PFSK-1 (cell line): Measurements from ENCODE around the gene ARHGEF12.

Experiments used
- FOXP2 ChIP-seq: optimal IDR thresholded peaks from 2 replicates; pipeline ENCODE3; 2011; ENCODE audit warnings: borderline replicate concordance, control low read depth, inconsistent platforms; ENCODE audit not compliant: insufficient read depth; ENCODE audit errors: extremely low read length, extremely low read depth
- POLR2AphosphoS5 ChIP-seq: IDR thresholded peaks from 2 replicates; pipeline ENCODE4 v1.6.1; 2012; ENCODE audit warnings: low read depth, mild to moderate bottlenecking, control low read depth, low read length, moderate library complexity
- REST ChIP-seq, 2 experiments: IDR thresholded peaks; 2 replicates each; pipeline versions ENCODE4 v1.6.1 to v1.8.0; 2011 to 2012; ENCODE audit warnings: low read depth in 2 of 2, low read length in 2 of 2, control low read depth in 1 of 2, inconsistent platforms in 1 of 2, mild to moderate bottlenecking in 1 of 2, moderate library complexity in 1 of 2; ENCODE audit not compliant: insufficient read depth in 1 of 2
- SIN3A ChIP-seq: IDR thresholded peaks from 2 replicates; pipeline ENCODE4 v1.6.1; 2012; ENCODE audit warnings: mild to moderate bottlenecking, low read length, moderate library complexity, borderline replicate concordance; ENCODE audit not compliant: insufficient read depth
- TAF1 ChIP-seq: IDR thresholded peaks from 2 replicates; pipeline ENCODE4 v1.6.1; 2012; ENCODE audit warnings: low read length, control low read depth, borderline replicate concordance; ENCODE audit not compliant: insufficient read depth

The ARHGEF12 gene

GRCh38 chr11:120525261-120526171, 189.3 kb downstream of the ARHGEF12 start:
- TF ChIP-seq POLR2AphosphoS5 = no peak
- no peak for TF ChIP-seq REST (IDR thresholded peaks at IDR 0.05; ENCODE audit: insufficient read depth in 1 of 2, low read depth in 2 of 2, low read length in 2 of 2)
- no peak for TF ChIP-seq TAF1
- TF ChIP-seq FOXP2 = no peak
- no peak for TF ChIP-seq SIN3A

GRCh38 chr11:120526241-120526640, 190.0 kb downstream of the ARHGEF12 start:
- TF ChIP-seq POLR2AphosphoS5 (no peak), FOXP2 (no peak), REST (IDR thresholded peaks at IDR 0.05; ENCODE audit: insufficient read depth in 1 of 2, low read depth in 2 of 2, low read length in 2 of 2) (no peak), TAF1 (no peak), SIN3A (no peak)

GRCh38 chr11:120527111-120527761, 191.0 kb downstream of the ARHGEF12 start:
- TF ChIP-seq FOXP2 = no peak
- TF ChIP-seq SIN3A = no peak

- TF ChIP-seq FOXP2 (no peak), TAF1 (no peak), SIN3A (no peak), REST (IDR thresholded peaks at IDR 0.05; ENCODE audit: insufficient read depth in 1 of 2, low read depth in 2 of 2, low read length in 2 of 2) (no peak), POLR2AphosphoS5 (no peak)
Measured at GRCh38 chr11:120528749-120529148, 192.5 kb downstream of the ARHGEF12 start.

- no peak for TF ChIP-seq FOXP2
Measured at GRCh38 chr11:120529214-120529613, 193.0 kb downstream of the ARHGEF12 start.

- no peak for TF ChIP-seq FOXP2
Measured at GRCh38 chr11:120529911-120530310, 193.7 kb downstream of the ARHGEF12 start.
